DMS 273 treated with DMSO at 0.1 percent for 48 hours (cell line): Measurements from ENCODE around the gene TMSB4X.
"Not testable (repeated sequence)": the region's sequence is repeated elsewhere in the genome, so short reads cannot be mapped to it uniquely, and the experiment has no call there.

ENCODE experiments used
- DNase-seq: peaks from one replicate; lab custom pipeline; 2025; lab: John Stamatoyannopoulos, UW

The TMSB4X gene

DNA sequence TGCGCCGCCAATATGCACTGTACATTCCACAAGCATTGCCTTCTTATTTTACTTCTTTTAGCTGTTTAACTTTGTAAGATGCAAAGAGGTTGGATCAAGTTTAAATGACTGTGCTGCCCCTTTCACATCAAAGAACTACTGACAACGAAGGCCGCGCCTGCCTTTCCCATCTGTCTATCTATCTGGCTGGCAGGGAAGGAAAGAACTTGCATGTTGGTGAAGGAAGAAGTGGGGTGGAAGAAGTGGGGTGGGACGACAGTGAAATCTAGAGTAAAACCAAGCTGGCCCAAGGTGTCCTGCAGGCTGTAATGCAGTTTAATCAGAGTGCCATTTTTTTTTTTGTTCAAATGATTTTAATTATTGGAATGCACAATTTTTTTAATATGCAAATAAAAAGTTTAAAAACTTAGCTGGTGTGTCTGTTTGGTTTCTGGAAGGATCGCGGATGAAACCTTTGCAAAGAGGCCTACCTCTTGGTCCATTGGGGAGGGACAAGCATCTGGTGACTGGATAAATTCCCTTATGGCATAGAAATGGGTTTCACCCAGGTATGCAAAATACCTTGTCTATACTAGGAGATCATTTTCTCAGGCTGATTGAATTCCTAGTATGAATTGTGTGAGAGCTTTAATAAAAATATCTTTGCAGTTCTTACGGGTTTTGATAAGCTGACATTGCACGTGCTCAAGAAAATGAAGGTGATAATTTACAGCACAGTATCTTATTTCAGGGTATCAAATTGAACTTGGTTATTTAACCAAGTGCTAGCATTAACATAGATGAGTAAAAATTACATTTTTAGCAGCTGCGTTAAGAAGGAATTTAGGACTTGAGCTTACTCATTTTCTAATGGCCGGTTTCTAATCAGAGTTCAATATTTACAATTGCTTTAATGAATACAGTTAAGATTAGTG is 2.2 kb downstream of the TMSB4X start:
- DNase-seq: not testable (repeated sequence)

DNA sequence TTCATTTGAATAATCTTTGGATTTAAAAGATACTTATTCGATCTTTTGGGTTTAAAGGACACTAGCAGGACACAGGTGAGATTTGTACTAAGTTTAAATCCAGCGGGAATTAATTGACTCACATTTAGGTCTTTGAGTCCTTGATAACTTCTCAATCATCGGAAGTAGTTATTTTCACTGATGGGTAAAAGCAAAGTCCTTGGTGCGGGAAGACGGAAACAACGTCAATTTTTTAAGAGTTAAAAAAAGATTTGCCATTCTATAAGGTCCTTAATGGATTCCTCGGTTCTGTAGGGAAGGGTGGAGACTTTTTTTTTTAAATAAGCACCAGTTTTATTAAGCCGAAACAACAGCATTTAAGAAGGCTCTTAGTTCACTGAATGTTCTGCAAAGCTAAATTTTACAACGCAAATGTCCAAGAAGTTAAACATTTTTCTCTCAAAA is 2.9 kb downstream of the TMSB4X start:
- no peak for DNase-seq

DNA sequence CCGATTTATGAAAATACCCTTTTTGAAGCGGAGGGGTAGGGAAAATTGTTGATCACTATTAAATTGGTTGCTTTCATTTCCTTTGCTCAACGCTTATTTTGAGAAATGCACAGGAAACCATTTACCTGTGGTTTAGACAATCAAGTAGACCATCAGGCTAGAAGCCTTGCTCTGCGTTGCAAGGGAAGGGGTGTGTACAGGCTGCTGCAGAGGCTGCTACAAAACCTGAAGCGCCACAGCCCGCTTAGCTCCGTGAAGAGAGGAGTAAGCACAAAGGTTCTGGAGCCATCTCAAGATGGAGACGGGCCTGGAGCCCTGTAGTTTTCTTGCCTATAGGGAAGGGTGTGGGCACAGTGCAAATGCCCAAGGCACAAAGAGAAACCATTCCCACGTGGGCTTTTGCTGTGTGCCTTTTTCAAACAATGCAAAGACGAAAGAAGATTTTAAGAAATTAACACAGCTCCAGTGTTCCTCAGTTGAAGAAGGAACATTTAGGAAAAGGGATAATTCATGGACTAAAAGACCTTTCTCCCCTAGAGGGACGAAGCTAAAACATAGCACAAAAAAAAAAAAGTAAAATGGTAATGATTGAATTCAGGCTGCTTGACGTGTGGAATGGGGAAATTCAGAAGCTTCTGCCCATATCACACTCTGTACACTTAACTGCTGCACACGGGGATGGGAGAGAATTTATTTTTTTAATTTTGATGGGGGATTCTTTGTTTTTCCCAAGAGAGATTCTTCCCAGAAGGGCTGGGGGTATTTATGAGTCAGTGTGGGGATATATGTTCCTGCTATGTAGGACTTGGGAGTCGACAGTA is 3.5 kb downstream of the TMSB4X start:
- DNase-seq: no peak

DNA sequence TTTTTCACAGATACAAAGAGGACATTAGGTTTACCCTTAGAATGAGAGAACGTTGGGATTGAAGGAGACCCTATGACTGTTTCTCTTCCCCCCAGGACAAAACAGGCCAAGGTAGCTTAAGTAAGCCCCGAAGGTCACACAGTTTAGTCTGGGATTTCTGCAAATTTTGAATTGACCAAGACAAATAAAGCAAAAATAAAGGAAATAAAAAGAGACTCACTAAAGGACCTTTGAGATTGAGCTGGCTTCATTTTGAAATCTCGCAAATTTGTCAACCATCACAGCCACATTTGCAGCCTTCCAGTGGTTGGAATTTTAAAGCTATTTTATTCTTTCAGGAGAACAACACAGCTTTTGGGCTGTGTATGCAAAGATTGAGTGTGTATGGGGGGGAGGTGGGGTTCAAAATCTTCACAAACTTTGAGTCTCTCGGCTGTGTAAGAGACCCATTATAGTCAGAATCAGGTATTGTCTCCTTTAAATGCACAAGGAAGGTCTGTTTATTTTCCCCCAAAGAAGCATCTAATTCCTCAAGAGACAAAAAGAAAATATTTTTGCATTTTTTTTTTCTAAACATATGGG is 4.2 kb downstream of the TMSB4X start:
- DNase-seq: no peak

DNA sequence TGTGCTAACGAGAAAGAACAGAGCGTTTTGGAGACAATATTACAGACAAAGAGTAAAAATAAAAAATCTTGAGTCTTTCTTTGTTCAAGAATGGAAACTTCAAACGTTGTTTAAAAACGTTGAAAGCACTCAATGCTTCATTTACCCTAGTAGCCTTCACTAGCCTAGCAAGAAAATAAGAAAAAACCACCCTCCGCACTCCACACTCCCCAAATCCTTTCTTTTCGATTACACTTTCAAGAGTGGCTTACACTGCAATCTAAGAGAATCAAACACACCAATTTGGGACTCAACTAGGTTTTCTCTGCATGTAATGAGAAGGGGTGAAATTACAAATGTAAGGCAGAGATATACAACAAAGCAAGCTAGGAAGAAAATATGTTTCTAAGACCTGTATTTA is 4.7 kb downstream of the TMSB4X start:
- DNase-seq: no peak

DNA sequence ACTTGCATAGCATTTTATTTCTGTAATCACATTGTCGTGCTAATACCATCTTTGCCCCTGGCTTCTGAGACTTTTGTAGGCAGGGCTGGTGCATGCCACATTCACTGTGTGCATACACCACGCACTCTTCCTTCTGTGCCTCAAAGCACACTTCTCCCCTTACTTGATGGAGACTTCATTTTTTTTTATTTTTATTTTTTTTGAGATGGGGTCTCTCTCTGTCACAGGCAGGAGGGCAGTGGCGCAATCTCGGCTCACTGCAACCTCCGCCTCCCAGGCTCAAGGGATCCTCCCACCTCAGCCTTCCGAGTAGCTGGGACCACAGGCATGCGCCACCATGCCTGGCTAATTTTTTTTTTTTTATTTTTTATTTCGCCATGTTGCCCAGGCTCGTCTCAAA is 5.1 kb downstream of the TMSB4X start:
- not testable (repeated sequence) for DNase-seq

DNA sequence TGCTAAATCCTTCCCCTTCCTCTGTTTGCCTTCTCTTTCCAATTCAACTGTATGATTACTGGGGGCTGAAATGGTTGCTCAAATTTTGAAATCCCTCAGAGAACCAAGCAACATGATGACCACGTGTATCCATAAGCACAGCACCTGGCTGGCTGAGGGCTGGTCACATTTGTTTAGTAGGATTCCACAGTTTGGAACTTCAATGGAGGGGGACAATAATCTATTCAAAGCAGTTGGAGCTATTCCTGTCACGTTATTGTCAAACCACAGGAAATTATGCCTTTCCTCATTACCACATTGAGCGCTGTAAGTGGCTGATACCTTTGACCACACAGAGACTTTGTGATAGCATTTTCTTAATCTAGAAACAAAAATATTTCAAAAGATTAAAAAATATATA is 7.0 kb downstream of the TMSB4X start:
- no peak for DNase-seq

DNA sequence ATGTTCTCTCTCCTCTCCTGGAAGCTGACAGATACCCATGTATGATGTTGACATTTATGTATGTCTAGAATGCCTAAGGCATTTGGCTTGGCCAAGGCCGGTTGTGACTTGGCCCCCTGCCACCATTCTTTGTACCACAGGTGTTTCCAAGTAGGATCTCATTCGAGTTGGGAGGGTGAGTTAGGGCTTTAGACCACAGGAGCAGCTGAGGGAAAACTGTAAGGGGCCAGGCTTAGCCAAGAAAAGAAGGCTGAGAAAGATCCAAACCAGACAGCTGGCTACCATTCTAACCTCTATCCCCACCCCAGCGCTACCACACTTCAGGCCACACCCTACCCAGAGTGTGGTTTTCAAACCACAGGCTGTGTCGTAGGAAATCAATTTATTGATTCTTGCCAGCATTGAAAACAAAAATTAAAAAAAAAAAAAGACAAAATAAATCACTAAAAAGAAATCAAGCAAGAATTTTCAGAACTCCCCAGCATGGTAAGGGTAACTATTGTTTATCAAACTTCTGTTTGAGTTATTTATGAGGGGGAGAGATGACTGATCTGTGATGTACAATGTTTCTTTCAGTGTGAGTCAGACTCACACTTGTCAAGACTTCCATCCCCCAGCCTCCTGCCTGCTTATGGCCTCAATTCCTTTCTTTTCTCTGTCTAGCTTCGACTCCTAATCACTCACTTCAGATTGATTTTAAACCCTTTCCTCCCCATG is 9.9 kb downstream of the TMSB4X start:
- no peak for DNase-seq

DNA sequence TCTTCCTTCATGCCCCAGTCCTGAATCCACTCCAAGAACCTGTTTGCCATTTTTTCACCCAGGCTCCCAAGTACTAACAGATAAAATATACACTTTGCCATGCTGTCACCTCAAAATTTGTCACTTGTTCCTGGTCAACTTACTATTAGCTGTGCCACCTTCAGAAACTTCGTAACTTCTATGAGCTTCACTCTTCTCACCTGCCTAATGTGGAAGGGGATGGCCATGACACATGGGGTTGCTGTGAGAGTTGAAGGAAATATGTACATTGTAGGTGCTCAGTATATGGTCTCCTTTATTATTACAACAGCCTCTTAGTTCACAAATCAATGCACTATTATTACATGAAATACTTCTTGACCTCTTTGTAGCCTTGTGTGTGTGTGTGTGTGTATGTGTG is 10.4 kb downstream of the TMSB4X start:
- no peak for DNase-seq

DNA sequence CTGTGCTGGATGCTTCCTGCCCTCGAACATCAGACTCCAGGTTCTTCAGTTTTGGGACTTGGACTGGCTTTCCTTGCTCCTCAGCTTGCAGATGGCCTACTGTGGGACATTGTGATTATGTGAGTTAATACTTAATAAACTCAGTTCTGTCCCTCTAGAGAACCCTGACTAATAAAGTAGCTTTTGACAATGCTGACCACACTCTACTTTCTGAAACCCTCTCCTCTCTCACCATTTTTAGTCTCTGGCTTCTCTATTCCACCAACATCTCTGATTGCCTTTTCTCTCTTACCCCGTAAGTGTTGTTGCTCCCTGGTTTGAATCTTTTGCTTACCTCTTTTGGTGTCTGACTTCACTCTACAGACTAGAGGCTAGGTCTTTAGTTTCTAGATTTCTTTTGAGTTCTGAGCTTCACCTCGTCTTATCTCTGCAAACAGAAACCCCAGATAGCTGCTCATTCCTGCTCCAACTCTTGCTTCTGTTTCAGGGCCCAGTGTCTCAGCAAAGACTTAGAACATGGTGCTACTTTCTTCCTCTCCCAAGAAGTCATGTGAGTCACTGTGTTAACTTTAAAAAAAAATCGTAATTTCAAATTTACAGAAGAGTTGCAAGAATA is 11.4 kb downstream of the TMSB4X start:
- DNase-seq: no peak

DNA sequence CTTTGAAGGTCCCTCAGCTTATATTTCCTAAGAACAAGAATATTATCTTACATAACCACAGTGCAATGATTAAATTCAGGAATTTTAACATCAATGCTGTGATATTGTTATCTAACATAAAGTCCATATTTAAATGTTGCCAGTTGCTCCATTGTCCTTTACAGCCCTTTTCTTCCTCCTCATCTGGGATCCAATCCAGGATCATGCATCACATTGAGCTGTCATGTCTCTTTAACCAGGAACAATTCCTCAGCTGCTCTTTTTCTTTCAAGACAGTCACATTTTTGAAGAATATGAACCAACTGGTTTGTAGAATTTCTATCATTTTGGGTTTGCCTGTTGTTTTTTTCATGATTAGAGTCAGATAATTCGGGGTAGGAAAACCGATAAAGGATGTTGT is 12.0 kb downstream of the TMSB4X start:
- no peak for DNase-seq

DNA sequence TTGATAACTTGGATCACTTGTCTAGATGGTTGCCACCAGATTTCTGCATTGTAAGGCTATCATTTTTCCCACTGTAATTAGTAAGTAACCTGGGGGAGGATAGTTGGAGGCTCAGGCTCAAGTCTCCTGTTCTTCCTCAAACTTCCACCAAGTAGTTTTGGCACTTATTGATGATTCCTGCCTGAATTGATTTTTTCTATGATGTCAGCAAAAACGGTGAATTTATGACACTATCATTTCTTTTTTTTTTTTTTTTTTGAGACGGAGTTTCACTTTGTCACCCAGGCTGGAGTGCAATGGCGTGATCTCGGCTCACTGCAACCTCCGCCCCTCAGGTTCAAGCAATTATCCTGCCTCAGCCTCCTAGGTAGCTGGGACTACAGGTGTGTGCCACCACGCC is 12.4 kb downstream of the TMSB4X start:
- no peak for DNase-seq

DNA sequence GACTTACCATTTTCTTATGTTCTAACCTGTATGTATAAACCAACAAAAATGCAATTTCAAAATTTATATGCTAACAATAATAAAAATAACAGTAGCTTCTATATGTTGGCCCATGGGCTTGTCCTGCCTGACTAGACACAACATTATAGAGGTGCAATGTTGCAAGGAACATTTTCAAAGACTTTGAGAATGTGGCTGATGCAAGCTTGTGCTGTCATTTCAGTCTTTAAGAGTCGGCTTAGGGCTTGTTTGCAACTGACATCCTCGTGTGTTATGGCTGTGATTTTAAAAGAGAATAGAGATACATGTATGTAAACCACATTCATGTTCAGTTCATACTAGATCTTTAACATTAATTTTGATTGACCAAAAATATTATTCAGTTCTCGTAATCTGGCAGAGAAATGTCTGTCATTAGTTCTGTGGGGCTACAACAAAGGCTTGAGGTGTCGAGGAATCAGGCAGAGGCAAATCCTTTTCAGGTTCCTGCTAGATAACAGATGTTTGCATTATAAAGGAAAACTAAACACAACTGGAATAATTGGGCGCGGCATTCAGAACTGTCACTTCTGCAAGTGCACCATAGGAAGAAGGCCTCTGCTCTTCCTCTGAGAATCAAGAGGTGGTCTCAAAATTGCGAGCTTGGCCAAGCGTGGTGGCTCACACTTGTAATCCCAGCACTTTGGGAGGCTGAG is 13.1 kb downstream of the TMSB4X start:
- no peak for DNase-seq

DNA sequence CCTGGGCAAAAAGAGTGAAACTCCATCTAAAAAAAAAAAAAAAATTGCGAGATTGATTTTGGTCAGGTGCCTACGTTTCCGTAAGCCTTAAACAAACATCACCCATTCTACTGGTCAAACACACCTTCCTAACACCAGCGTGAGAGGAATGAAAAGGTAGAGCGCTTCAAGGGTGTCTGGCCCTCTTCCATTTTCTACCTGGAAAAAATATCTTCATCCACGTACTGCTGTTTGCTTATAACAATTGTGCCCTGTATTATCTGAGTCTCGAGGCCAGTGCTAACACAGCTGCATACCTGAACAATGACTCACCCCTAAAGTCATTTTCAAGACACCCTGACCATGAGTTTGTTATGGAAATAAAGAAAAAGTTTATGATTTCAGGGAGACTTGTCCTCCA is 13.9 kb downstream of the TMSB4X start:
- no peak for DNase-seq

DNA sequence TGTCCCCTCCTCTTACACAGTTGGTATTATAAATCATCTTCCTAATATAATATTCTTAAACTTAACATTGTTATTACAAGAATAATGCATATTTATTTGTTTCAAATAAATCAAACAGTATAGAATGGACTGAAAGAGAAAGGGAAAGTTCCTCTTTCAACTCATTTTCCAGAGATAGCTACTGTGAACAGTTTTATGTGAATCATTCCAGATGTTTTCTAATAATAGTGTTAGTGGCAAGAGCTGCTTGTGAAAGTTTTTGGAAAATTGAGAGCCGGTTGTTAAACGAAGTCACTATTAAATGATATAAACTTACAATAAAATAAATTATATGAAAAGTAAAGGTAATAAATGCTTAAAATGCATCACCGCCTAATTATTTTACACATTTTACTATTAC is 14.6 kb downstream of the TMSB4X start:
- no peak for DNase-seq

DNA sequence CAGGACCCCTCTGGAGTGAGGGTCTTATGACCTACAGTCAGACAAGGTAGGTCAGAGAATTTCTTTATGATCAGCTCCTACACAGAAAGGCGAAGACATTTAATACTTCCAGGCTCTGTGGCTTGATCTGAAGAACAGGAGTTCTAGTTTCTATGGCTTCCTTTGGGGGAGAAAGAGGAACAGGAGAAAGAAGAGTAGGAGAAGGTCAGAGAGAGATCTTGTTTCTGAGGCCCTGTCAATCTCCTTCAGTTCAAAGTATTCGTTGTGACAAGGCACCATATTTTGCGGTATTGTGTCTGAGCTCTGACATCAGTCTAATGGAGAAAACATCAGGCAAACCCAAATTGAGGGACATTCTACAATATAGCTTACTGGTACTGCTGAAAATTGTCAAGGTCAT is 16.7 kb downstream of the TMSB4X start:
- DNase-seq: no peak

DNA sequence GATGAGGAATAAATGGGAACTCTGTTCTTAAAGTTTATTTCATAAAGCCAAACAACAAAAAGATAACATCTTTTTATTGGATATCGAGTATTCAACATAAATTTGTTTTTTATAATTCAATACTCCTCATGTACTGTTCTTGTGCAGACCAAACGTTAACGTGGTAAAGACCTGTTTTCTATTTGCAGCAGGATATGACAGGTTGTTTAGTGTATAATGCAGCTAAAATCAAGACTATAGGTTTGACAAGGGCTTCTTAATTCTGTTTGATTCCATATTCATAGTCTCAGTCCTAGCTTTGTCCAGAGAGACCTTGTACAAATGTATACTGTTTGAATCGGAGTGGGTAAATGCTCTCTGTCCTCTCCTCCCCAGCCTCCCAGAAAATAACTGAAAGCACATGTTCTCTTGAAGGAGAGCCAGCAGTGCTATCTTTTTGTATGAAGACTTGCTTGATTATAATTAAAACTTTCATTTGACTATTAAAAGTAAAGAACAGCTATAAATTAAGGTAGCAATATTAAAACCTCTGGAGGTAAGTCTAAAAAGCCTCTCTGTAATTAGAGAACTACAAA is 17.7 kb downstream of the TMSB4X start:
- no peak for DNase-seq

DNA sequence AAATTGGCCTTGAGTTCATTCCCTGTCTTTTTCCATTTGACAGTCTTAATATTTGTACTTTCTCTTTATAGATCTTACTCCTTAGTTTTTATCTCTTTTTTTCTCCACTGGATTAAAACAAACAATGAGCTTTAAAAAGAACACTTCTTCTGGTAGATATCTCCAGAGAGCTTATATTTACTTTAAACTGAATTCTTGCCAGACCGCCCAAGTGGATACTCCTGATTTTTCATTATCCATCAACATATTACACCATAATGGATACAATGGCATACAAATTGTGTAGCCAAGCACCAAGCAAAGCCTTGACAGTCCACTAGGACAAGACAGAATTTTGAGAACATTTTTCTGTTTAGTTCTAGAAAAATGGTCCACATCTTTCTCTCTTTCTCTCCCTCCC is 18.9 kb downstream of the TMSB4X start:
- no peak for DNase-seq

DNA sequence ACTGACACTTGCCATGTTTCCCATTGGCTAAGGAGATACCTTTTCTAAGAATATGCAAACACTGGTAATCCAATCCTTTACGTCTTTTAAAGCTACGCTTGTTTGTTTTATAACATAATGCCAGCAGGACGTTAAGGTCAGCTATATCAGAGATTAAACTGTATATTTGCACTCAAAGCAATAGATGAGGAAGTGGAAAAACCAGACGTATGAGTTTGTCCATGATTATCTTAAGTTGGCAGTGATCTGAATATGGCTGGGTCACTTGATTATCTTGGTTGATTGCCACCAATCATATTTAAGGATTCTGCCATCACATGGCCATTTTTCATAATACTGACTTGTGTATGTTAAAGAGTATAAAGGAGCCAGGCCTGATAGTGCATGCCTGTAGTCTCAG is 19.4 kb downstream of the TMSB4X start:
- no peak for DNase-seq

DNA sequence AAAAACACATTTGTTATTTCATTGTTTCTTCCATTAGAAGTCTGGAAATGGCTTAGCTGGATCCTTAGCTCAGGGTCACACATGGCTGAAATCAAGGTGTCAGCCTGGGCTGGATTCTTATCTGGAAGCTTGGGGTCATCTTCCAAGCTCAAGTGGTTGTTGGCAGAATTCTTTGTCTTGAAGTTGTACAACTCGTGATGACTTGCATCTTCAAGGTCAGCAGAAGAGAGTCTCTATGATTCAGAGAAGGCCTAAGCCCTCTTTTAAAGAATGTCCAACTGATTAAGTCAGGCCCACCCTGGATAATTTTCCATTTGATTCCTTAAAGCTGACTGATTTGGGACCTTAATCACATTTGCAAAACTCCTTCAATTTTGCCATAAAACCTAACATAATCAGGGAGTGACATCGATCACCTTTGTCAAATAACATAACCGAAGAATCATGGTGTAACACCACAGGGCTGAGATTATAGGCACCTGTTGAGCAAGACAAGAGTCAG is 22.1 kb downstream of the TMSB4X start:
- no peak for DNase-seq
